GM23338 (cell line): ENCODE measurements around the gene TBX18.

Source experiments
- CTCF ChIP-seq, 2 experiments: fragments of 200-600 bp in 1 of 2; sonication (generic) in 1 of 2; conservative IDR thresholded peaks; 2 replicates each; pipeline versions ENCODE4 v1.5.1 to v1.6.1; 2016 to 2017; ENCODE audit warnings: antibody characterized with exemption in 2 of 2, low read depth in 2 of 2, mild to moderate bottlenecking in 2 of 2, moderate library complexity in 1 of 2
- EZH2 ChIP-seq: fragments of 200-600 bp; sonication (generic); IDR thresholded peaks from one replicate; pipeline ENCODE4 v1.8.0; 2017; ENCODE audit warnings: antibody characterized with exemption, mild to moderate bottlenecking, low read depth; ENCODE audit not compliant: unreplicated experiment
- EZH2phosphoT487 ChIP-seq: fragments of 200-600 bp; sonication (generic); IDR thresholded peaks from one replicate; pipeline ENCODE4 v1.8.1; 2018; ENCODE audit warnings: antibody characterized with exemption; ENCODE audit not compliant: unreplicated experiment
- JUNB ChIP-seq: IDR thresholded peaks from one replicate; pipeline ENCODE4 v1.6.1; 2016; ENCODE audit warnings: antibody characterized with exemption; ENCODE audit not compliant: unreplicated experiment
- NANOG ChIP-seq: IDR thresholded peaks from 2 replicates; pipeline ENCODE4 v1.6.1; 2016; ENCODE audit warnings: antibody characterized with exemption, borderline replicate concordance
- POLR2AphosphoS5 ChIP-seq: IDR thresholded peaks from 2 replicates; pipeline ENCODE4 v1.6.1; 2016; ENCODE audit warnings: antibody characterized with exemption, low read depth
- STAT1 ChIP-seq: IDR thresholded peaks from one replicate; pipeline ENCODE4 v1.6.1; 2016; ENCODE audit warnings: antibody characterized with exemption; ENCODE audit not compliant: unreplicated experiment
- ZNF331 ChIP-seq: fragments of 250-450 bp; sonication (Bioruptor Pico); IDR thresholded peaks from 2 replicates; pipeline ENCODE4 v1.5.0; 2020; ENCODE audit warnings: low read depth, mild to moderate bottlenecking, moderate library complexity
- TF ChIP-seq, protein P1 (sequence below): IDR thresholded peaks from one replicate; pipeline ENCODE4 v1.6.1; 2018; ENCODE audit warnings: antibody characterized with exemption; ENCODE audit not compliant: unreplicated experiment
- TF ChIP-seq, protein P2 (sequence below): fragments of 250-450 bp; sonication (Bioruptor Pico); IDR thresholded peaks from 2 replicates; pipeline ENCODE4 v1.5.0; 2020; ENCODE audit warnings: mild to moderate bottlenecking, moderate library complexity
- TF ChIP-seq, protein P3 (sequence below): IDR thresholded peaks from 2 replicates; pipeline ENCODE4 v1.6.1; 2016; ENCODE audit warnings: antibody characterized with exemption

GRCh38 chr6:84719152-84719551 lies 45.2 kb downstream of the TBX18 start:
- TF ChIP-seq EZH2 (no peak), JUNB (no peak), POLR2AphosphoS5 (no peak), CTCF (conservative IDR thresholded peaks at IDR 0.05; ENCODE audit: low read depth in 2 of 2) (no peak), EZH2phosphoT487 (no peak), STAT1 (no peak), NANOG (no peak), ZNF331 (CRISPR knock-in tag) (no peak)
- TF ChIP-seq, protein P1, sequence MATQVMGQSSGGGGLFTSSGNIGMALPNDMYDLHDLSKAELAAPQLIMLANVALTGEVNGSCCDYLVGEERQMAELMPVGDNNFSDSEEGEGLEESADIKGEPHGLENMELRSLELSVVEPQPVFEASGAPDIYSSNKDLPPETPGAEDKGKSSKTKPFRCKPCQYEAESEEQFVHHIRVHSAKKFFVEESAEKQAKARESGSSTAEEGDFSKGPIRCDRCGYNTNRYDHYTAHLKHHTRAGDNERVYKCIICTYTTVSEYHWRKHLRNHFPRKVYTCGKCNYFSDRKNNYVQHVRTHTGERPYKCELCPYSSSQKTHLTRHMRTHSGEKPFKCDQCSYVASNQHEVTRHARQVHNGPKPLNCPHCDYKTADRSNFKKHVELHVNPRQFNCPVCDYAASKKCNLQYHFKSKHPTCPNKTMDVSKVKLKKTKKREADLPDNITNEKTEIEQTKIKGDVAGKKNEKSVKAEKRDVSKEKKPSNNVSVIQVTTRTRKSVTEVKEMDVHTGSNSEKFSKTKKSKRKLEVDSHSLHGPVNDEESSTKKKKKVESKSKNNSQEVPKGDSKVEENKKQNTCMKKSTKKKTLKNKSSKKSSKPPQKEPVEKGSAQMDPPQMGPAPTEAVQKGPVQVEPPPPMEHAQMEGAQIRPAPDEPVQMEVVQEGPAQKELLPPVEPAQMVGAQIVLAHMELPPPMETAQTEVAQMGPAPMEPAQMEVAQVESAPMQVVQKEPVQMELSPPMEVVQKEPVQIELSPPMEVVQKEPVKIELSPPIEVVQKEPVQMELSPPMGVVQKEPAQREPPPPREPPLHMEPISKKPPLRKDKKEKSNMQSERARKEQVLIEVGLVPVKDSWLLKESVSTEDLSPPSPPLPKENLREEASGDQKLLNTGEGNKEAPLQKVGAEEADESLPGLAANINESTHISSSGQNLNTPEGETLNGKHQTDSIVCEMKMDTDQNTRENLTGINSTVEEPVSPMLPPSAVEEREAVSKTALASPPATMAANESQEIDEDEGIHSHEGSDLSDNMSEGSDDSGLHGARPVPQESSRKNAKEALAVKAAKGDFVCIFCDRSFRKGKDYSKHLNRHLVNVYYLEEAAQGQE = no peak
- TF ChIP-seq, protein P2, sequence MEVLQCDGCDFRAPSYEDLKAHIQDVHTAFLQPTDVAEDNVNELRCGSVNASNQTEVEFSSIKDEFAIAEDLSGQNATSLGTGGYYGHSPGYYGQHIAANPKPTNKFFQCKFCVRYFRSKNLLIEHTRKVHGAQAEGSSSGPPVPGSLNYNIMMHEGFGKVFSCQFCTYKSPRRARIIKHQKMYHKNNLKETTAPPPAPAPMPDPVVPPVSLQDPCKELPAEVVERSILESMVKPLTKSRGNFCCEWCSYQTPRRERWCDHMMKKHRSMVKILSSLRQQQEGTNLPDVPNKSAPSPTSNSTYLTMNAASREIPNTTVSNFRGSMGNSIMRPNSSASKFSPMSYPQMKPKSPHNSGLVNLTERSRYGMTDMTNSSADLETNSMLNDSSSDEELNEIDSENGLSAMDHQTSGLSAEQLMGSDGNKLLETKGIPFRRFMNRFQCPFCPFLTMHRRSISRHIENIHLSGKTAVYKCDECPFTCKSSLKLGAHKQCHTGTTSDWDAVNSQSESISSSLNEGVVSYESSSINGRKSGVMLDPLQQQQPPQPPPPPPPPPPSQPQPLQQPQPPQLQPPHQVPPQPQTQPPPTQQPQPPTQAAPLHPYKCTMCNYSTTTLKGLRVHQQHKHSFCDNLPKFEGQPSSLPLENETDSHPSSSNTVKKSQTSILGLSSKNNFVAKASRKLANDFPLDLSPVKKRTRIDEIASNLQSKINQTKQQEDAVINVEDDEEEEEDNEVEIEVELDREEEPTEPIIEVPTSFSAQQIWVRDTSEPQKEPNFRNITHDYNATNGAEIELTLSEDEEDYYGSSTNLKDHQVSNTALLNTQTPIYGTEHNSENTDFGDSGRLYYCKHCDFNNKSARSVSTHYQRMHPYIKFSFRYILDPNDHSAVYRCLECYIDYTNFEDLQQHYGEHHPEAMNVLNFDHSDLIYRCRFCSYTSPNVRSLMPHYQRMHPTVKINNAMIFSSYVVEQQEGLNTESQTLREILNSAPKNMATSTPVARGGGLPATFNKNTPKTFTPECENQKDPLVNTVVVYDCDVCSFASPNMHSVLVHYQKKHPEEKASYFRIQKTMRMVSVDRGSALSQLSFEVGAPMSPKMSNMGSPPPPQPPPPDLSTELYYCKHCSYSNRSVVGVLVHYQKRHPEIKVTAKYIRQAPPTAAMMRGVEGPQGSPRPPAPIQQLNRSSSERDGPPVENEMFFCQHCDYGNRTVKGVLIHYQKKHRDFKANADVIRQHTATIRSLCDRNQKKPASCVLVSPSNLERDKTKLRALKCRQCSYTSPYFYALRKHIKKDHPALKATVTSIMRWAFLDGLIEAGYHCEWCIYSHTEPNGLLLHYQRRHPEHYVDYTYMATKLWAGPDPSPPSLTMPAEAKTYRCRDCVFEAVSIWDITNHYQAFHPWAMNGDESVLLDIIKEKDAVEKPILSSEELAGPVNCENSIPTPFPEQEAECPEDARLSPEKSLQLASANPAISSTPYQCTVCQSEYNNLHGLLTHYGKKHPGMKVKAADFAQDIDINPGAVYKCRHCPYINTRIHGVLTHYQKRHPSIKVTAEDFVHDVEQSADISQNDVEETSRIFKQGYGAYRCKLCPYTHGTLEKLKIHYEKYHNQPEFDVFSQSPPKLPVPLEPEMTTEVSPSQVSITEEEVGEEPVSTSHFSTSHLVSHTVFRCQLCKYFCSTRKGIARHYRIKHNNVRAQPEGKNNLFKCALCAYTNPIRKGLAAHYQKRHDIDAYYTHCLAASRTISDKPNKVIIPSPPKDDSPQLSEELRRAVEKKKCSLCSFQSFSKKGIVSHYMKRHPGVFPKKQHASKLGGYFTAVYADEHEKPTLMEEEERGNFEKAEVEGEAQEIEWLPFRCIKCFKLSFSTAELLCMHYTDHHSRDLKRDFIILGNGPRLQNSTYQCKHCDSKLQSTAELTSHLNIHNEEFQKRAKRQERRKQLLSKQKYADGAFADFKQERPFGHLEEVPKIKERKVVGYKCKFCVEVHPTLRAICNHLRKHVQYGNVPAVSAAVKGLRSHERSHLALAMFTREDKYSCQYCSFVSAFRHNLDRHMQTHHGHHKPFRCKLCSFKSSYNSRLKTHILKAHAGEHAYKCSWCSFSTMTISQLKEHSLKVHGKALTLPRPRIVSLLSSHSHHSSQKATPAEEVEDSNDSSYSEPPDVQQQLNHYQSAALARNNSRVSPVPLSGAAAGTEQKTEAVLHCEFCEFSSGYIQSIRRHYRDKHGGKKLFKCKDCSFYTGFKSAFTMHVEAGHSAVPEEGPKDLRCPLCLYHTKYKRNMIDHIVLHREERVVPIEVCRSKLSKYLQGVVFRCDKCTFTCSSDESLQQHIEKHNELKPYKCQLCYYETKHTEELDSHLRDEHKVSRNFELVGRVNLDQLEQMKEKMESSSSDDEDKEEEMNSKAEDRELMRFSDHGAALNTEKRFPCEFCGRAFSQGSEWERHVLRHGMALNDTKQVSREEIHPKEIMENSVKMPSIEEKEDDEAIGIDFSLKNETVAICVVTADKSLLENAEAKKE (CRISPR knock-in tag) = no peak
- TF ChIP-seq, protein P3, sequence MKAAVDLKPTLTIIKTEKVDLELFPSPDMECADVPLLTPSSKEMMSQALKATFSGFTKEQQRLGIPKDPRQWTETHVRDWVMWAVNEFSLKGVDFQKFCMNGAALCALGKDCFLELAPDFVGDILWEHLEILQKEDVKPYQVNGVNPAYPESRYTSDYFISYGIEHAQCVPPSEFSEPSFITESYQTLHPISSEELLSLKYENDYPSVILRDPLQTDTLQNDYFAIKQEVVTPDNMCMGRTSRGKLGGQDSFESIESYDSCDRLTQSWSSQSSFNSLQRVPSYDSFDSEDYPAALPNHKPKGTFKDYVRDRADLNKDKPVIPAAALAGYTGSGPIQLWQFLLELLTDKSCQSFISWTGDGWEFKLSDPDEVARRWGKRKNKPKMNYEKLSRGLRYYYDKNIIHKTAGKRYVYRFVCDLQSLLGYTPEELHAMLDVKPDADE = no peak
